ENCODE measurements around the gene ARRB1. TPM values are rescaled to one million over a fixed set of nuclear protein-coding genes. Genes with fewer than 3 reads are reported as not detected.

ARRB1 gene
- total and polyA plus RNA-seq, 2 of the 13 experiments (the other 11 are each of a cell fraction or from before 2014, with no cell fraction given), result 22.5 to 35.7 TPM

DNA sequence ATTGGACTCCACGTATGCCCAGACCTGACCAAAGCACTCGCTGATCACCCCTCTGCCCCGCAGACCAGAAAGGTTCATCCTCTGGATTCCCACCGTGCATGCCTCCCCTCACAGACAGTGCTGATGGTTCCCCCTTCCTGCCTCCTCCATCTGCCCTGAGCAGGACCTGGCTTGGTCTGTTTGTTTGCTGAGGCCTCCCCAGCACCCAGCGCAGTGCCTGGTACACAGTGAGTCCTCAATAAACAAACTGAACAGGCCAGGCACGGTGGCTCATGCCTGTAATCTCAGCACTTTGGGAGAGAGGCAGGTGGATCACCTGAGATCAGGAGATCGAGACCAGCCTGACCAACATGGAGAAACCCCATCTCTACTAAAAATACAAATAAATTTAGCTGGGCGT, 24.2 kb upstream of the ARRB1 start:
- Histone ChIP-seq H3K27me3 (ENCODE audit: control insufficient read depth in 1 of 2, insufficient read depth in 2 of 2, low read length in 2 of 2) (peaks cover 7 to 26% of the 10 kb centered on the region in 2 experiments), H3K9me3 (ENCODE audit: low read length) (no peaks in the 10 kb centered on the region), H3K79me2 (ENCODE audit: insufficient read depth, low read length) (no peaks in the 10 kb centered on the region), H3K9ac (ENCODE audit: insufficient read depth, low read depth, low read length) (no peak overlapping the region), H4K20me1 (ENCODE audit: insufficient read depth, low read length) (peaks cover 4% of the 10 kb centered on the region; the same call in 1 of the 2 replicates), H3K4me2 (ENCODE audit: low read depth, low read length) (peak overlapping the region; percentile 65; the same call in 1 of the 2 replicates), H3K4me3 (replicated peaks in 1 of 3; ENCODE audit: insufficient read depth in 1 of 3, low read depth in 2 of 3, low read length in 3 of 3) (peak overlapping the region in 2 of 3 experiments; percentile 23 to 42; a peak in 1 of 6 replicates), H3K27ac (ENCODE audit: extremely low read length, insufficient read depth, low read length) (no peak overlapping the region), H2AFZ (ENCODE audit: low read length) (no peak overlapping the region), H3K36me3 (replicated peaks in 1 of 2; ENCODE audit: control insufficient read depth in 1 of 2, insufficient read depth in 2 of 2, low read length in 2 of 2) (no peaks in the 10 kb centered on the region), H3K4me1 (ENCODE audit: insufficient read depth, low read length) (peaks cover 67% of the 10 kb centered on the region)
- no TSS peak for BruUV-seq (replicated peaks)
- peak; percentile 50 for ATAC-seq
- in situ Hi-C loops (cut with HindIII; ENCODE audit: extremely low pct_ligation_motif_present, low pct_unique_long_range_greater_than_20kb) (no loop called here), intact Hi-C loops (cut with micrococcal nuclease; ENCODE audit: unreplicated experiment) (no loop called here)
- POLR2A ChIA-PET, result interaction anchor here (0.8 to 1.0 kb wide), 2 partner anchors 23 to 24 kb away, joined by 3 read pairs; no protein-coding TSS in a partner anchor
- DNase-seq (ENCODE audit: low spot score), result no peak
- no peak for FAIRE-seq
- WGBS (ENCODE audit: low lambda C conversion rate), result 21% methylated on average over 8 of the region's 8 CpGs
- CTCF ChIA-PET (ENCODE audit: low intra/inter-chr PET ratio, low total read pairs), result interaction anchor here (1.6 kb wide), 1 partner anchor 47 kb away, joined by 6 read pairs; no protein-coding TSS in a partner anchor
- TF ChIP-seq TEAD3 (CRISPR knock-in tag; optimal IDR thresholded peaks at IDR 0.05; ENCODE audit: borderline replicate concordance) (peak; percentile 11), JUN (CRISPR knock-in tag; IDR thresholded peaks at IDR 0.05) (no peak), FOXP1 (IDR thresholded peaks at IDR 0.05) (no peak), FOXP1 (CRISPR knock-in tag; IDR thresholded peaks at IDR 0.05) (peak; percentile 49; the same call in 1 of the 2 replicates), ZNF569 (CRISPR knock-in tag; IDR thresholded peaks at IDR 0.05; ENCODE audit: borderline replicate concordance) (no peak), ZNF263 (CRISPR knock-in tag; IDR thresholded peaks at IDR 0.05) (peak; percentile 59; the same call in 1 of the 2 replicates), SAP130 (CRISPR knock-in tag; IDR thresholded peaks at IDR 0.05; ENCODE audit: low read depth) (peak; percentile 28; the same call in 1 of the 2 replicates), ZNF768 (CRISPR knock-in tag; IDR thresholded peaks at IDR 0.05) (peak; percentile 43), HOXA3 (CRISPR knock-in tag; IDR thresholded peaks at IDR 0.05) (0 out of 2 replicates have a peak, but pooled peaks have one; percentile 19), HDAC2 (CRISPR knock-in tag; IDR thresholded peaks at IDR 0.05) (0 out of 2 replicates have a peak, but pooled peaks have one; percentile 21), ZNF552 (CRISPR knock-in tag; IDR thresholded peaks at IDR 0.05; ENCODE audit: borderline replicate concordance) (no peak), BHLHE40 (IDR thresholded peaks at IDR 0.05; ENCODE audit: low read length) (no peak), ATF7 (IDR thresholded peaks at IDR 0.05) (no peak), ATF7 (CRISPR knock-in tag; IDR thresholded peaks at IDR 0.05) (no peak), KDM1A (CRISPR knock-in tag; IDR thresholded peaks at IDR 0.05) (peak; percentile 78), ZFY (CRISPR knock-in tag; IDR thresholded peaks at IDR 0.05) (0 out of 2 replicates have a peak, but pooled peaks have one; percentile 6), ZMYM3 (CRISPR knock-in tag; IDR thresholded peaks at IDR 0.05) (peak; percentile 92), ZMYM2 (CRISPR knock-in tag; IDR thresholded peaks at IDR 0.05) (peak; percentile 74), ZSCAN22 (CRISPR knock-in tag; IDR thresholded peaks at IDR 0.05) (peak; percentile 99), GATAD2A (CRISPR knock-in tag; IDR thresholded peaks at IDR 0.05) (0 out of 2 replicates have a peak, but pooled peaks have one; percentile 31)
- TF ChIP-seq, protein P1, sequence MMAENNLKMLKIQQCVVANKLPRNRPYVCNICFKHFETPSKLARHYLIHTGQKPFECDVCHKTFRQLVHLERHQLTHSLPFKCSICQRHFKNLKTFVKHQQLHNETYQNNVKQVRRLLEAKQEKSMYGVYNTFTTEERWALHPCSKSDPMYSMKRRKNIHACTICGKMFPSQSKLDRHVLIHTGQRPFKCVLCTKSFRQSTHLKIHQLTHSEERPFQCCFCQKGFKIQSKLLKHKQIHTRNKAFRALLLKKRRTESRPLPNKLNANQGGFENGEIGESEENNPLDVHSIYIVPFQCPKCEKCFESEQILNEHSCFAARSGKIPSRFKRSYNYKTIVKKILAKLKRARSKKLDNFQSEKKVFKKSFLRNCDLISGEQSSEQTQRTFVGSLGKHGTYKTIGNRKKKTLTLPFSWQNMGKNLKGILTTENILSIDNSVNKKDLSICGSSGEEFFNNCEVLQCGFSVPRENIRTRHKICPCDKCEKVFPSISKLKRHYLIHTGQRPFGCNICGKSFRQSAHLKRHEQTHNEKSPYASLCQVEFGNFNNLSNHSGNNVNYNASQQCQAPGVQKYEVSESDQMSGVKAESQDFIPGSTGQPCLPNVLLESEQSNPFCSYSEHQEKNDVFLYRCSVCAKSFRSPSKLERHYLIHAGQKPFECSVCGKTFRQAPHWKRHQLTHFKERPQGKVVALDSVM (CRISPR knock-in tag; IDR thresholded peaks at IDR 0.05), result peak; percentile 52; the same call in 1 of the 2 replicates
- TF ChIP-seq, protein P2, sequence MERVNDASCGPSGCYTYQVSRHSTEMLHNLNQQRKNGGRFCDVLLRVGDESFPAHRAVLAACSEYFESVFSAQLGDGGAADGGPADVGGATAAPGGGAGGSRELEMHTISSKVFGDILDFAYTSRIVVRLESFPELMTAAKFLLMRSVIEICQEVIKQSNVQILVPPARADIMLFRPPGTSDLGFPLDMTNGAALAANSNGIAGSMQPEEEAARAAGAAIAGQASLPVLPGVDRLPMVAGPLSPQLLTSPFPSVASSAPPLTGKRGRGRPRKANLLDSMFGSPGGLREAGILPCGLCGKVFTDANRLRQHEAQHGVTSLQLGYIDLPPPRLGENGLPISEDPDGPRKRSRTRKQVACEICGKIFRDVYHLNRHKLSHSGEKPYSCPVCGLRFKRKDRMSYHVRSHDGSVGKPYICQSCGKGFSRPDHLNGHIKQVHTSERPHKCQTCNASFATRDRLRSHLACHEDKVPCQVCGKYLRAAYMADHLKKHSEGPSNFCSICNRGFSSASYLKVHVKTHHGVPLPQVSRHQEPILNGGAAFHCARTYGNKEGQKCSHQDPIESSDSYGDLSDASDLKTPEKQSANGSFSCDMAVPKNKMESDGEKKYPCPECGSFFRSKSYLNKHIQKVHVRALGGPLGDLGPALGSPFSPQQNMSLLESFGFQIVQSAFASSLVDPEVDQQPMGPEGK (CRISPR knock-in tag; IDR thresholded peaks at IDR 0.05), result 0 out of 2 replicates have a peak, but pooled peaks have one; percentile 10
- TF ChIP-seq, protein P3, sequence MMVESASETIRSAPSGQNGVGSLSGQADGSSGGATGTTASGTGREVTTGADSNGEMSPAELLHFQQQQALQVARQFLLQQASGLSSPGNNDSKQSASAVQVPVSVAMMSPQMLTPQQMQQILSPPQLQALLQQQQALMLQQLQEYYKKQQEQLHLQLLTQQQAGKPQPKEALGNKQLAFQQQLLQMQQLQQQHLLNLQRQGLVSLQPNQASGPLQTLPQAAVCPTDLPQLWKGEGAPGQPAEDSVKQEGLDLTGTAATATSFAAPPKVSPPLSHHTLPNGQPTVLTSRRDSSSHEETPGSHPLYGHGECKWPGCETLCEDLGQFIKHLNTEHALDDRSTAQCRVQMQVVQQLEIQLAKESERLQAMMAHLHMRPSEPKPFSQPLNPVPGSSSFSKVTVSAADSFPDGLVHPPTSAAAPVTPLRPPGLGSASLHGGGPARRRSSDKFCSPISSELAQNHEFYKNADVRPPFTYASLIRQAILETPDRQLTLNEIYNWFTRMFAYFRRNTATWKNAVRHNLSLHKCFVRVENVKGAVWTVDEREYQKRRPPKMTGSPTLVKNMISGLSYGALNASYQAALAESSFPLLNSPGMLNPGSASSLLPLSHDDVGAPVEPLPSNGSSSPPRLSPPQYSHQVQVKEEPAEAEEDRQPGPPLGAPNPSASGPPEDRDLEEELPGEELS (CRISPR knock-in tag; IDR thresholded peaks at IDR 0.05), result peak; percentile 70
